B cell (primary cell): ENCODE data around the gene RARA. TPM values are rescaled to one million over a fixed set of nuclear protein-coding genes. Genes with fewer than 3 reads are reported as not detected.

Experiments used
- ATAC-seq: fragments of 200-7000 bp; cut with Tn5 transposase; one replicate; pipeline ENCODE4 v1.10.0; 2021; ENCODE audit warnings: low read depth, mild to moderate bottlenecking, moderate number of reproducible peaks, moderate library complexity
- CTCF ChIA-PET: fragments of 350-600 bp; sonication (Branson Sonifier 250); formaldehyde crosslinking; loops from one replicate; lab custom pipeline; 2021; ENCODE audit warnings: antibody characterized with exemption, inconsistent platforms; lab: Charles Lee
- POLR2A ChIA-PET: fragments of 350-600 bp; sonication (Branson Sonifier 250); formaldehyde crosslinking; loops from one replicate; lab custom pipeline; 2021; ENCODE audit warnings: antibody characterized with exemption; lab: Charles Lee
- DNase-seq: peaks from one replicate; pipeline ENCODE4 v3.0.0; 2013
- H2AFZ ChIP-seq: 2 replicates; pipeline ENCODE4 v1.6.1; 2012; ENCODE audit warnings: mild to moderate bottlenecking, low read depth, low read length; ENCODE audit not compliant: insufficient read depth, poor library complexity, severe bottlenecking
- H3K27ac ChIP-seq, 2 donors: 1 replicate in 1 of 2; 2 replicates in 1 of 2; pipeline ENCODE4 v1.5.1; 2012 to 2013; ENCODE audit warnings: low read length in 2 of 2, mild to moderate bottlenecking in 2 of 2, moderate library complexity in 1 of 2
- H3K27me3 ChIP-seq, 4 experiments: fragments of 200-600 bp in 1 of 4; sonication (generic) in 1 of 4; replicated peaks in 1 of 4; 1 replicate in 2 of 4; 2 replicates in 2 of 4; pipeline versions ENCODE4 v1.6.1 to v1.7.0; 2013 to 2016; ENCODE audit warnings: low read length in 3 of 4, mild to moderate bottlenecking in 2 of 4, mixed read lengths in 1 of 4, moderate library complexity in 1 of 4; ENCODE audit not compliant: insufficient read depth in 4 of 4, control insufficient read depth in 3 of 4; ENCODE audit errors: control extremely low read depth in 1 of 4
- H3K36me3 ChIP-seq, 2 experiments: replicated peaks in 1 of 2; 1 replicate in 1 of 2; 2 replicates in 1 of 2; pipeline versions ENCODE4 v1.6.1 to v1.7.1; 2013; ENCODE audit warnings: low read length in 1 of 2; ENCODE audit not compliant: insufficient read depth in 2 of 2, control insufficient read depth in 1 of 2; ENCODE audit errors: control extremely low read depth in 1 of 2, extremely low read depth in 1 of 2
- H3K4me1 ChIP-seq, 2 donors: fragments of 200-600 bp in 1 of 2; sonication (generic) in 1 of 2; 1 replicate in 1 of 2; 2 replicates in 1 of 2; pipeline versions ENCODE4 v1.5.1 to v1.6.1; 2013 to 2017; ENCODE audit warnings: low read length in 2 of 2; ENCODE audit not compliant: control insufficient read depth in 2 of 2, insufficient read depth in 2 of 2
- H3K4me2 ChIP-seq: replicated peaks from 2 replicates; pipeline ENCODE3; 2012; ENCODE audit warnings: mild to moderate bottlenecking, low read depth, low read length; ENCODE audit not compliant: poor library complexity, severe bottlenecking
- H3K4me3 ChIP-seq, 5 experiments: fragments of 200-600 bp in 1 of 5; sonication (generic) in 1 of 5; 1 replicate in 3 of 5; 2 replicates in 2 of 5; pipeline versions ENCODE4 v1.5.1 to v1.7.0; 2011 to 2016; ENCODE audit warnings: low read length in 4 of 5, mild to moderate bottlenecking in 4 of 5, low read depth in 2 of 5, control low read depth in 1 of 5, moderate library complexity in 1 of 5; ENCODE audit not compliant: insufficient read depth in 1 of 5; ENCODE audit errors: control extremely low read depth in 1 of 5, extremely low read depth in 1 of 5
- H3K79me2 ChIP-seq: fragments of 200-600 bp; sonication (generic); one replicate; pipeline ENCODE4 v1.6.0; 2016; ENCODE audit warnings: low read length; ENCODE audit not compliant: control insufficient read depth, insufficient read depth
- H3K9ac ChIP-seq: fragments of 200-600 bp; sonication (generic); 2 replicates; pipeline ENCODE4 v1.6.1; 2017; ENCODE audit warnings: mild to moderate bottlenecking, low read length, moderate library complexity
- H3K9me3 ChIP-seq, 3 donors: one replicate each; pipeline versions ENCODE4 v1.6.1 to v1.7.1; 2013; ENCODE audit warnings: low read length in 2 of 3; ENCODE audit not compliant: control insufficient read depth in 2 of 3, insufficient read depth in 1 of 3; ENCODE audit errors: control extremely low read depth in 1 of 3
- H4K20me1 ChIP-seq: 2 replicates; pipeline ENCODE4 v1.6.0; 2012; ENCODE audit warnings: mild to moderate bottlenecking, low read length; ENCODE audit not compliant: insufficient read depth, control insufficient read depth, poor library complexity, severe bottlenecking
- H3K27ac Mint-ChIP-seq: one replicate; pipeline ENCODE4 v1.8.0; 2021; ENCODE audit warnings: mixed read lengths
- H3K27me3 Mint-ChIP-seq: one replicate; pipeline ENCODE4 v1.8.0; 2021; ENCODE audit warnings: mixed read lengths
- H3K4me1 Mint-ChIP-seq: one replicate; pipeline ENCODE4 v1.8.0; 2021; ENCODE audit warnings: mixed read lengths
- H3K4me3 Mint-ChIP-seq: one replicate; pipeline ENCODE4 v1.8.0; 2021; ENCODE audit warnings: mixed read lengths
- H3K9me3 Mint-ChIP-seq: one replicate; pipeline ENCODE4 v1.8.0; 2022; ENCODE audit warnings: mixed read lengths; ENCODE audit not compliant: insufficient read depth
- EZH2 ChIP-seq: IDR thresholded peaks from 2 replicates; pipeline ENCODE4 v1.6.1; 2012; ENCODE audit warnings: borderline replicate concordance, low read depth, mild to moderate bottlenecking, moderate library complexity, low read length; ENCODE audit not compliant: insufficient read depth, poor library complexity, severe bottlenecking
- WGBS: methylation state at CpG from one replicate; pipeline ENCODE4 v1.1.5; 2013; ENCODE audit warnings: missing lambda C conversion rate; ENCODE audit not compliant: insufficient coverage; 5-methylcytosine and 5-hydroxymethylcytosine counted together
- intact Hi-C: fragments of 100-400 bp; cut with micrococcal nuclease; formaldehyde crosslinking; loops from one replicate; pipeline ENCODE4 v1.10.0; 2022
- polyA plus RNA-seq: library from polyadenylated mRNA; depleted of rRNA; stranded (reverse); fragments of >200 nt; gene quantifications from 2 replicates; pipeline ENCODE4 v1.2.3, GENCODE V29; 2012
- total RNA-seq, 2 donors: library from RNA; stranded (reverse); fragments of 120-200 nt in 1 of 2; gene quantifications; 1 replicate in 1 of 2; 2 replicates in 1 of 2; pipeline versions ENCODE4 v1.2.3 to v1.2.4, GENCODE V29; 2013 to 2022
- TF ChIP-seq, protein P1 (sequence below): fragments of 200-600 bp; IDR thresholded peaks from one replicate; pipeline ENCODE4 v1.8.0; 2022; ENCODE audit warnings: antibody characterized with exemption, mild to moderate bottlenecking

RARA gene
- total and polyA plus RNA-seq, 2 donors (not counting 1 experiment from before 2014, with no cell fraction given), result 20.7 to 86.2 TPM

DNA sequence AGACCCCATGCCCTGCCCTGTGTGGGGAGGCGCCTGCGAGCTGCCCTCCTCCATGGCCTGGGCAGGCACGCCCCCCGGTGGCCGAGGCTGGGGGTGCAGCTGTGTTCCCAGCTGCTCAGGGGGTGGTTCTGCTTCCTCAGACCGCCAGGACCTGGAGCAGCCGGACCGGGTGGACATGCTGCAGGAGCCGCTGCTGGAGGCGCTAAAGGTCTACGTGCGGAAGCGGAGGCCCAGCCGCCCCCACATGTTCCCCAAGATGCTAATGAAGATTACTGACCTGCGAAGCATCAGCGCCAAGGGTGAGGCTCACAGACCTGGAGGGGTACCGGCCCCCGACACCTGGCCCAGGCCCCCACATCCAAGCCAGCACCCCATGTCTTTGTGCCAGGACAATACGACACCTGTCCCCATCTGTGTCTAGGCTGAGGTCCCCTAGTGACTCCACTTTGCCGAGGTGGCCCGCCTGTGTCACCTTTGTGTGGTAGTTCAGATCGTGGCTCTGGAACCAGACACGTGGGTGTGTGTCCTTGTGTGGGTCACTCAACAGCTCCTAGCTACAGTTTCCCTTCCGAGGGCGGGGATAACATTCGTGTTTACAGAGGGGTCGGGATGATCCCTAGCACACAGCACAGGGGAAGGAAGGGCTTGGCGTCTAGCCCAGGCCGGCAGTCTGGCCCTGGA lies 46.3 kb downstream of the RARA start:
- Mint-ChIP-seq H3K4me1 (peaks cover 36% of the 10 kb centered on the region), H3K27me3 (no peaks in the 10 kb centered on the region), H3K9me3 (no peaks in the 10 kb centered on the region), H3K27ac (peak overlapping the region; percentile 50), H3K4me3 (no peak overlapping the region)
- H3K36me3 ChIP-seq, result peaks cover 0 to 33% of the 10 kb centered on the region in 2 experiments
- peaks cover 5% of the 10 kb centered on the region for H3K79me2 ChIP-seq
- no peak overlapping the region for H3K27ac ChIP-seq
- no peak overlapping the region for H2AFZ ChIP-seq
- TF ChIP-seq EZH2, result no peak
- TF ChIP-seq, protein P1, sequence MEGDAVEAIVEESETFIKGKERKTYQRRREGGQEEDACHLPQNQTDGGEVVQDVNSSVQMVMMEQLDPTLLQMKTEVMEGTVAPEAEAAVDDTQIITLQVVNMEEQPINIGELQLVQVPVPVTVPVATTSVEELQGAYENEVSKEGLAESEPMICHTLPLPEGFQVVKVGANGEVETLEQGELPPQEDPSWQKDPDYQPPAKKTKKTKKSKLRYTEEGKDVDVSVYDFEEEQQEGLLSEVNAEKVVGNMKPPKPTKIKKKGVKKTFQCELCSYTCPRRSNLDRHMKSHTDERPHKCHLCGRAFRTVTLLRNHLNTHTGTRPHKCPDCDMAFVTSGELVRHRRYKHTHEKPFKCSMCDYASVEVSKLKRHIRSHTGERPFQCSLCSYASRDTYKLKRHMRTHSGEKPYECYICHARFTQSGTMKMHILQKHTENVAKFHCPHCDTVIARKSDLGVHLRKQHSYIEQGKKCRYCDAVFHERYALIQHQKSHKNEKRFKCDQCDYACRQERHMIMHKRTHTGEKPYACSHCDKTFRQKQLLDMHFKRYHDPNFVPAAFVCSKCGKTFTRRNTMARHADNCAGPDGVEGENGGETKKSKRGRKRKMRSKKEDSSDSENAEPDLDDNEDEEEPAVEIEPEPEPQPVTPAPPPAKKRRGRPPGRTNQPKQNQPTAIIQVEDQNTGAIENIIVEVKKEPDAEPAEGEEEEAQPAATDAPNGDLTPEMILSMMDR, result peak; percentile 98
- no peak overlapping the region for H3K4me3 ChIP-seq
- ChIA-PET POLR2A (interaction anchor here (0.6 to 2.1 kb wide), 9 partner anchors 10 to 65 kb away, joined by 3 to 13 read pairs (median 5); no protein-coding TSS in a partner anchor), CTCF (interaction anchor here (0.6 to 15.9 kb wide), 33 partner anchors 10 to 1308 kb away, joined by 3 to 871 read pairs (median 5); partner anchors contain the start of genes CDC6, GJD3, RARA and TOP2A)
- peaks cover 22 to 37% of the 10 kb centered on the region in 2 donors for H3K4me1 ChIP-seq
- ATAC-seq (peak; percentile 72), DNase-seq (peak; percentile 86)
- WGBS, result 58% methylated on average over 28 of the region's 29 CpGs
- H4K20me1 ChIP-seq, result peaks cover 25% of the 10 kb centered on the region
- no peak overlapping the region for H3K4me2 ChIP-seq
- peaks cover 0 to 7% (median 0%) of the 10 kb centered on the region in 4 experiments for H3K27me3 ChIP-seq
- intact Hi-C loops, result loop anchor here (1.0 to 5.0 kb wide), 4 partner anchors 14 to 153 kb away; no protein-coding TSS in a partner anchor
- no peak overlapping the region for H3K9ac ChIP-seq
- no peaks in the 10 kb centered on the region for H3K9me3 ChIP-seq
